GM18907 (cell line): ENCODE measurements around the gene PEX10.

Experiments used
- ATAC-seq: cut with Tn5 transposase; IDR thresholded peaks from one replicate; pipeline ENCODE4 v1.9.1; 2021; ENCODE audit warnings: mild to moderate bottlenecking, moderate library complexity; ENCODE audit not compliant: unreplicated experiment

PEX10 gene

DNA sequence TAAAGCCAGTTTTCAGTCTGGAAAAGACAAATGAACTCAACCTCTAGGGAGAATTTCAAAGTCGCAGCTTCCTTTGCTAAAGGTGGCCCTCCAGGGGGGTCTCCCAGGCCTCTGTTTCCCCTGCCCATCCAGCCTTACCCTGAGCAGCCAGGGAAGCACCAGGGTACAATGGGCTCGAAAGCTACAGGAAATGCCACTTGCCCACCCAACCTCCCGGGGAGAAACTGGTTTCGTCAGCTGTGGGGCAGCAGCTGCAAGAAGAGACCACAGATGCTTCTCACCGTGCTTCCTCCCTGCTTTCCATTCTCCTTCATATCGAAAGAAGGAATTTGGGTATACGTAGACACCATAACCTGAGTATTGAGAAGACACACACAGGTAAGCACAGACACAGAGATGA, 22.7 kb downstream of the PEX10 start:
- ATAC-seq: no peak

DNA sequence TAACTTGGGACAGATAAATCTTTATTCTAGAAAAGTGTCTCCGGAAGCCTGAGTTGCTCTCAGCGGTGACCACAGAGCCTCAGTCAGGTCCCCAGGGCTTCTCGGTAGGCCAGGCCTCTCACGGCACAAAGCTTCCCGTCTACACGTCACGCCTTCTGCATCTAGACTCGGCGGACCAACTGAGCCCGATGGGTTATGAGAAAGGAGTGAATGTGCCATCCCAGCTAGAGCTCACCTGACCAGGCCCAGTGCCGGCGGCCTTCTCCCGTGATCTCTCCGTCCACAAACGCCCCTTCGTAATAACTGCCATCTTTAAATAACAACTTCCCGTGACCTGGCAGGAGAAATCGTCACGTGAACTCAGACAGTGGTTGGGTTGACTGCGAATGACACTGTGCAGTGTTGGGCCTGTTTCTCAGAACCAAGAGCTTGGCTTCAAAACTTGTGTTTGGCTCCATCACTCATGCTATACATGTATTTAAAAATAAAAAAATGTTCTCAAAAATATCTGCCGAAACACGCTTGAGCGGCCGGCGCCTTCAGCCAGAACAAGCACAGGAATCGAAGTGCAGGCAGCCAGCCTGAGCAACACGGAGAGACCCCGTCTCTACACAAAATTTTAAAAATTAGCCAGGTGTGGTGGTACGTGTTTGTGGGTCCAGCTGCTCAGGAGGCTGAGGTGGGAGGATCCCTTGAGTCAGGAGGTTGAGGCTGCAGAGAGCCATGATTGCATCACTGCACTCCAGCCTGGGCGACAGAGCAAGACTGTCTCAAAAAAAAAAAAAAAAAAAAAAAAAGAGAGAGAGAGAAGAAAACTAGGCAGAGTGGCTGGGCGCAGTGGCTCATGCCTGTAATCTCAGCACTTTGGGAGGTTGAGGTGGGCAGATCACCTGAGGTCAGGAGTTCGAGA, 24.1 kb downstream of the PEX10 start:
- no peak for ATAC-seq

DNA sequence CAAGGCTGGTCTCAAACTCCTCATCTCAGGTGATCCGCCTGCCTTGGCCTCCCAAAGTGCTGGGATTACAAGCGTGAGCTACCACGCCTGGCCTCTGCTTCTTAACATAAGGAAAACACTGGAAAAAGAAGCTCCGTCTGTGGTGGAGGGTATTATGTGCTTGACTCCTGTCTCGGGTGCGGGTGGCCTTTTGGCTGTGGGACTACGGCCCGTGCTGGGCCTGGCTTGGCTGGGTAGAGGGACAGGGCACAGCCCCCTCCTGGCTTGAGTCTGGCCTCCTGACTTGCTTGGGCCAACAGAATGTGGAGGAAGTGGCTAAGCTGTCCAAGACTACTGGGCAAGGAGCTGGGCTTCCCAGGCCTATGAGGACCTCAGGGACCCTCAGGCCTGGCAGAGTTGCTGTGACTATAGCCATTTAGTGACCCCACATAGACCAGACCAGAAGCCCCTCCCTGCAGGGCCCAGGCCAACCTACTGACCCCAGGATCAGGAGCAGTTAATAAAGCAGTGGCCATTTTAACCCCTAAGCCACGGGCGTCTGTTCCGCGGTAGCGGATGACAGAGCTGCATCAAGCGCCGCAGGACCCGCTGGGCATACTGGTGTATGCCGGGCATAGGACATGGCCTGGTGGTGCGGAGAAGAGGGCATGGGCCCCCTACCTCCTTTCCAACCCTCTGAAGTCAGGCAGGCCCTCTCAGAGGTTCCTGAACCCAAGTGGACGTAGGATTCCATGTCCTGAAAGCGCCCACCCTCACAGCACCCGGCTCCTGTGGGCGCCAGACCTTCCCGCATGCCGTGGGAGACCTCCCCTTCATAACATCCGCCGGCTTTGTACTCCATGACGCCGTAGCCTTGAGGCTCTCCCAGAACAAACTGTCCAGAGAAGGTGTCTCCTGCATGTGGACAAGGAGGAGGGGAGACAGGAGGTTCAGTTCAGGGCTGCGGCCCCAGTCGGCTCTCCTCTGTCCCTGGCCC, 25.4 kb downstream of the PEX10 start:
- no peak for ATAC-seq

DNA sequence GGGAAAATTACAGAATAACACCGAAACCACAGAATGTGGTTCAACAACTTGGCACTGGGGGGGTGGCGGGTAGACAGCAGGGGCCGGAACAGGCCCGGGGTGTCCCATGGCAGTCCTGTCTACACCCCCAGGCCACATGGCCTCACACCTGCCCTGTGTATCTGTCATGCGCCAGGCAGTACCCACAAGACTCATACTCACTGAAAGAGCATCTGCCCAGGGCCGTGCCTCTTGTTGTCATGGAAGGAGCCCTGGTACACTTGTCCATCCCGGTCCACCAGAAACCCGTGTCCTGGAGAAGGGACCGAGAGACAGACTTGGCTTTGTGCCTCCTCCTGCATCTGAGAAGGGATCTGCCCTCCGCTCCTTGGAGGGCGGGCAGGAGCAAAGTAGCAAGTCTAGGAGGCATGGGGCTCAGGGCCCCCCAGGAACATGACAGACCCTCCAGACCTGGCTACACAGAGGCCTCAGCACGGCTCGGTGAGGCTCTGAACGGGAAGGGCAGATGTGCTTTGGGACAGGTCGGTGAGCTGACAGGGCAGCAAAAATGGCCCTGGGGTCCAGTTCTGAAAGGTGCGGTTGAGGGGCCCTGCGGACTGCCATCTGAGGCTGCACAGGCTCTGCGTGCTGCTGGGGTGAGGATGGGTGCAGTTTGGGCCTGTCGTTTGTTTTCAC, 26.6 kb downstream of the PEX10 start:
- no peak for ATAC-seq

DNA sequence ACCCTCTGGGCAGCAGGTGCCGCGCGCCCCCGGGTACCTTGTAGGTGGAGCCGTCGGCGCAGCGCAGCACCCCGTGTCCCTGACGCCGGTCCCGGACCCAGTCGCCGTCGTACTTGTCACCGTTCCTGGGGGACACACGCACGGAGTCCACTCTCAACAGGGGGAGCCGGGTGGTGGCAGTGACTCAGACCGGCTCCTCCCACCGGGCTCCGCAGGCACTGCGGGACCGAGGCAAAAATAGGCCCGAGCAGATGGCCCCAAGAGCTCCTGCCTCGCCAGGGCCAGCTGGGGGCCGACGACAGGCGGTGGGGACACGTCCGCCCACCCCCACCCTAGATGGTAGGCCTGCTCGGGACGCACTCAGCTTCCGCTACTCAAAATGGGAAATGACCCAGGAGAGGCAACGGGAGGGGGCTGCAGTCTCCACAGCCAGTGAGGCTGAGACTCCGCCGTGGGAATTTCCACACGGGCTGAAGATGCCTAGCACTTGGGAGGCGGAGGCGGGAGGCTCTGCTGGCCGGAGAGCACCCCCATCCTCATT, 27.4 kb downstream of the PEX10 start:
- no peak for ATAC-seq

DNA sequence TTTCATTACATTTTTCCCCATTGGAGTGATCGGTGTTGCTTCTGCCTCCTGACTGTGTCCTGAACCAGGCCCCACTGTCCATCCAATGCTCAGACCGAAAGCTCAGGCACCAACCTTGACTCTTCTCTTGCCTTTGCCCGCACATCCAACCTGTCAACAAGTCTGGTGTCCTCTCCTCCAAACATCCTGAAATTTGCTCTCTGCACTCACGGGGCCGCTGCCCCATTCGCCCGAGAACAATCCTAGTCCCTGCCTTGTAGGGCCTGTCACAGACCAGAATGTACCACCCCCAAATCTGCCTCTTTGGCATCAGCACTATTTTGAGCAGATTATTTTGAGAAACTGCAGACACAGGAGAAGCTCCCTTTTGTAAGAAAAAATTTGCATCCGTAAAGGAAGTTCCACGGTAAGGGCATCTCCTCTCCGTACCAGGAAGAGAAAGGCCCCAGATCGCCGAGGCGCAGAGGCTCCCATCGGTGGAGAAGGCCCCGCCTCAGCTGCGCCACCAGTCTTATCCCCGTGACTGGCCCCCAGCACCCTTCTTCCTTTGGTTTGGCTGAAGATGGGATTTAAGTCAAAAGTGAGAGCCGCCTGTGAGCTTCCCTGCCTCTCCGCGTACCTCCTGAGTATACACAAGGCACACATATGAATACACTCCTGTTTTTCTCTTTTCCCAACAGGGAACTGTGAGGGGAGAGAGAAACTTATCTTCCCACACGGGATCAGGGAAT, 28.1 kb downstream of the PEX10 start:
- ATAC-seq: no peak

DNA sequence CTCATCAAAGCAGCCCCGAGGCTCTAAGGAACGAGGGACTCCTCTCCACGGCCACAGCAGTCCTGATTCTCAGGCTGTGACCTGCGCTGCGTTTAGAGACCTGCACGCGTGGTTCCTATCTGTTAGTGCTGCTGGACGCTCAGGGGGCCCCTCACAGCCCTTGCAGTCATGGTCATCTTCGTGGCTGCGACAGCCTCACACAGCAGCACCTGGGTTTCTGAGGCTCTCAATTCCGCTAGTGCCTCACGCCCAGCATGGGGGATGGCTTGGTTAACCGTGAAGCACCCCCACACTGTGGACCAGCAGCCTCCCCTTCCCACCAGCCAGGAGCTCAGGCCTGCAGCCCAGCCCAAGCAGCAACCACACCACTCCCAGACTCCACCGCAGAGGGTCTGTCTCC, 28.8 kb downstream of the PEX10 start:
- ATAC-seq: no peak

DNA sequence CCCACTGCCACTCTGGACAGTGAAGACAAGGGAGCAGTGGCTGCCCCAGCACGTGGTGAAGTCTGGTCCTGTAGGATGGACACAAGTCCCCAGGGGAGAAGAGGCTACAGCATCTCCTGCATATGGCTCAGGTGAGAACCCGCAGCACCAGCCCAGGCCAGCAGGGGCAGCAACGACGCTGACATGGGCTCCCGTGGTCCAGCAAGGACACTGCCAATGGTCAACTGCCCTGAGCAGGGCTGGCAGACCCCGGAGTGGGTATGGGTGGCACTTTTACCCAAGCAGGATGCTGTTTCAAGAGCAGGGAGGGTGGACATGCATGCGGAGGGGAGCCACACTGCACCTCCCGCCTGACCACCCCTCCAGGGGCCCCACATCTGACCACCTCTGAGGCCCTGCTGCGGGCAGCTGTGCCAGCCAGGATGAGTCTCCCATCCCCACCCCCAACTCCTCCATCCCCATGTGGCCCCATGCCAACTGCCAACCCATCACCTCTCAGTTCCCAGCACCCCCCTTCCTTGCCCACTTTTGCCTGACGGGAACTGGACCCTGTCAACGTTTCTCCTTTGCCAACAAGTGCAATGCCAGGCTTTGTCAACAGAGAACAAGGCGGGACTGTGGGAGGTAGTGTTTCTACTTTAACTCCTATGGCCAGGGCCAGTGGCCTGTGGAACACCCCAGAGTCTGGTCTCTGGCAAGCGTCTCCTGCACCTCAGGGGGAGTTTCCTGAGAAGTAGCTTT, 29.6 kb downstream of the PEX10 start:
- no peak for ATAC-seq

DNA sequence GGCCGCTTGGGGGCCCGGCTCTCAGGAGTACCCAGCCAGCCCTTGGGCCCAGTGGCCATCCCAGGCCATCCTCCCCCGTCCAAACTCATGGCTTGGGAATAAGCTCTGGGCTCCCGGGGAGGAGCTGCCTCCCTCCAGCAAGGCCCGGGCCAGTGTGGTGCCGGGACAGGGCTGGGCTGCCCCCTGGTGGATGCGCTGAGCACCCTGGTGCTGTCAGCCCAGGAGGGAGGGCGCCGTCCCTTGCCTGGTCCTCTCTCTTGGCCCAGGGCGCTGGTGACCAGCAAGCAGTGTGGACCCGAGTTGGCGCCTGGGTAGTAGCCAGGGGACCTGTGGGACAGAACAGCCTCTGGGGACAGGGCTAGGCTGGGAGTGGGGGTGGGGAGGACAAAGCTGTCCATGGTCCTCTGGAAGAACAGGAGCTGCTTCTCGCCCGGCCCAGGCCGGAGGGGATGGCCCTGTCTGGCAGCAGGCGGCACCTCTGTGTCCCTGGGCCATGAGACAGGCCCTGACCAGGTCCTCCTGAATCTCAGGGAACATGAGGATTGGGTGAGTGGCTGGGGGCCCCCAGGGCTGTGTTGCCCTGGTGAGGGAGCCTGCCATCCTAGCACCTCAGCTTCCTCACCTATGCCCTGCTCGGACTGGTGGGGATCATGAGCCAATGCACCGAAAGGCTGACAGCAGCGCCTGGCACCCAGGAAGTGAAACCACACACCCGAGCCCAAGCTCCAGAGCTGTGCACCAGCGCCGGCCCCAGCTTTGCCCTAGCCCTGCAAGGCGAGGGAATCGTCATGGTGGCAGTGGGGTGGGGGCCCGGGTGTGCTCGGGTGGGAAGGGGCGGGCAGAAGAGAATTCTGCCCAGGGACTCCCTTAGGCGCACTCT, 30.4 kb downstream of the PEX10 start:
- peak; percentile 54 for ATAC-seq

DNA sequence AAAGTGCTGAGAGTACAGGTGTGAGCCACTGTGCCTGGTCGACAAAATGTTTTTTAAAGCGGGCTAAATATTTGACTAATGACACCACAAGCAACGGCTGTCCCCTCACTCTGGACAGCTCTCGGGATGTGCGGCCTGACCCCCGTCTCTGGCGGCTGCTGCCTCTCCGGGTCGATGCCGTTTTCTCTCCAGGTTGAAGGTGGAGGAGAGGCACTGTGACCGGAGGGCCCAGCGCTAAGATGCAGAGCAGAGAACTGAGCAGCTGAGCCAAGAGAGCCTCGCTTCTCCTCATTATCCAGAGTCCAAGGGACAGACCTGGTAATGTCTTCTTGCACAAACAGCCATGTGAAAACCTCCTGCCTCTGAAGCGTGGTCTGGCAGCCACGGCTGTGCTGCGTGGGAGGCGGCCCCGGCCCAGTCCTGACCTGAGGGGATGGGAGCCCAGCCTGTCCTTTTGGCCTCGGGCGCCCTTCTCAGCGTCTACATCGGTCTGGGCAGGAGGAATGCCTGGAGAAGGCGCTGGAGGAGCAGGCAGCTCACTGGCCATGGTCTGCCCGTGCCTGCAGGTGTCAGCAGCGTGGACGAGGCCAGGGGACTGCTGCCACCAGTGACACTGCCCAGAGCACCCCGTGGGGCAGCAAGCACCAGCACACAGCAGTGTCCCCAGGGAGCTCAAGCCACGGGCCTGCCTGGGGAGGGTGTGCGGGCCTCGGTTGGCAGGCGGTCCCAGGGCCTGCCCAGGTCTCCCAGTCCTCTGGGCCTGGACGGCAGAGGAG, 31.4 kb downstream of the PEX10 start:
- no peak for ATAC-seq

DNA sequence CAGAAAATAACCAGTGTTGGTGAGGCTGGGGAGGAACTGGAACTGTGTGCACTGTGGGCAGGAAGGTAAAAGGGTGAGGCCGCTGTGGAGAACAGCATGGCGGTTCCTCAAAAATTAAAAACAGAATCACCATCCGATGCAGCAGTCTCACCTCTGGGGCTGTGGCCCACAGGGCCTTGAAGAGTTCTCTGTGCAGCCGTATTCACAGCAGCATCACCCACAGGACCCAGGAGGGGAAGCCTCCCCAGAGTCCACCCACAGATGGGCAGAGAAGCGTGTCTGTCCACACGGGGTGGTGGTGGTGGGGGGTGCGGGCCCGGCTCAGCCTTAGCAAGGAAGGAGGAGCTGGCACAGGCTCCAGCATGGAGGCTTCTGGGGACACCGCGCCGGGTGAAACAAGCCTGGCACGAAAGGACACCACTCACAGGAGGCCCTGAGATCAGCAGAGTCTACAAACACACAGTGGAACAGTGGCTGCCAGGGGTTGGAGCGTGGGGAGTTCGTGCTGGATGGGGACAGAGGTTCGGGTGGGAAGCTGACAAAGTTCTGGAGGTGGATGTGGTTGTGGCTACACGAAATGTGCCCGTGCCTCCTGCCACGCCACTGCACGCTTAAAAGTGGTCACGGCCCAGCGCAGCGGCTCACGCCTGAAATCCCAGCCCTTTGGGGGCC, 32.5 kb downstream of the PEX10 start:
- ATAC-seq: no peak

DNA sequence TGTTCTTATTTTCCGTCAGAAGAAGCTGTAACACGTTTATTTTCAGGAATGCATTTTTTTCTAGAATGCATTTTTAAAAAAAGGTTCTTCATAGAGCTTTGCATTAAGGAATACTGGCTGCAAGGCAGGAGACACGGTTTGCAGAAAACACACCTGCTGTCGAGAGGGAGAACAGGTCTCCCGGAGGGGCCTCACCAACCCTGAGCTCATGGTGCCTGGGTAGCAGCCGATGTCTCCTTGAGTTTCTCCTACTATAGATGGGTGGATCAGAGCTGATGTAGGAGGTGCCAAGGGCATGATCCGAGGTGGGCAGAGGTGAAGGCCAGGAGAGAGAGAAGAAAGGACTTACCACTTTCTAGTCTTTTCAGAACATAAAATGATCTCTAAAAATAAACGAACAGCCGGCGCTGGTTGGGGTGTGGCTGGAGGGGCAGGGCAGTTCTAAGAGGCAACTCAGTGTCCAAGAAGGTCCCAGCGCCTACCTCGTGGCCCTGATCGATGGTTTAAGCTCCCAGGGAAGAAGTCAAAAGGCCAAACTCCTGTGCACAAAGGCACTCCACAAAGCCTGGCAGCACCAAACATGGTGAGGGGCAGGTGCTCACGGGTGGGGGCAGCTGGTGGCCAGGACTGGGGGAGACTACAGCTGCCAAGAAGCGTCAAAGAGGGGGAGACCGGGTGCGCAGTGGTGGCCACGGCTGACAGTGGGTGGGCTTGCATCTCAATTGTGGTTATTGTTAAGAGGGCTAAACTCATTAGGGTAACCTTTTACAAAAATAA, 33.2 kb downstream of the PEX10 start:
- ATAC-seq: no peak

DNA sequence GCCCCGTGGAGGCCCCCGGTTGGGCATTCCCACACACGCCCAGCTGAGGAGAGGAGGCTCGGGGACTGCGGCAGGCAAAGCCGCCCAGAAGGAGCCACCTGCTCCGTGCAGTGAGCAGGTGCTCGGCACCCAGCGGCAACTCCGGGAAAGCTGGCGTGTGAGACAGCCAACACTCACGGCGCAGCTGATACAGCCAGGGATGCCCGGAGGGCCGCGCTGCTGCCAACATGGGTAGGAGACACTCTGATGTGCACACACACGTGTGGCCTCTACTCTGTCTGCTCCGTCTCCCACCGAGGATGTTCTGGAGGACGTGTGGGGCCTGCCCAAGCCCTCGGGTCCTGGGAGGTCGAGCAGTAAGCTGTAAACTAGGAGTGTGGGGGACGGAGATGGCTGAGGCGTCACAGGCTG, 33.9 kb downstream of the PEX10 start:
- ATAC-seq: no peak

DNA sequence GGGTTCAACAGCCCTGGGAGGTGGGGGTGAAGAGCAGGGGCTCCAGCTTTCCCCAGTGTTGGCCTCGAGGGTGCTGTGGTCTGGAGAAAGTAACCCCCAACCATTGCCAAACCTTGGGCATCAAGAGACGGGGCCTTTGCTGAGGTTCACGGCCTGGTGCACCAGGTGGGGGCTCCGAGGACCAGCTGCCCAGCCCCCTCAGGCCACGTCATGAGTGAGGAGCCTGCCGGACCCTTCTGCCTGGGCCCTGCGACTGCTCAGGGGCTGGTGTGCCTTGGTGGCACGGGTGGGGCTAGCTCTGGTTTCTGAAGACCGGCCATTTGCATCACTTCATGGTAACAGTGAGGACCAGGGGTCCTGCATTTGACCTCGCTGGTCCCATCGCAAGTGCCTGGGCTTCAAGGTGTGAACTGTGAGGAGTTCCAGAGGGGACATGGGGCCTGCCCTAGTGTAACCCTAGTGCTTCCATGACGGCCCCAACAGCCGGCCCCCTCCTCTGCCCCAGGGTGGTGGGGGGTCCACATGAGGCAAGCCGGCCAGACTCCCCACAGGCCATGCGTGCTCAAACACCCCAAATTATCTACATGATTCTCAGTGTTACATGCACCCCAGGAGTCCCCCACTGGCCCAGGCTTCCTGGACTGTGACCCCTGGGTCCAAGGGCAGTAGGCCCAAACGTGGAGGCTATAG, 34.5 kb downstream of the PEX10 start:
- no peak for ATAC-seq

DNA sequence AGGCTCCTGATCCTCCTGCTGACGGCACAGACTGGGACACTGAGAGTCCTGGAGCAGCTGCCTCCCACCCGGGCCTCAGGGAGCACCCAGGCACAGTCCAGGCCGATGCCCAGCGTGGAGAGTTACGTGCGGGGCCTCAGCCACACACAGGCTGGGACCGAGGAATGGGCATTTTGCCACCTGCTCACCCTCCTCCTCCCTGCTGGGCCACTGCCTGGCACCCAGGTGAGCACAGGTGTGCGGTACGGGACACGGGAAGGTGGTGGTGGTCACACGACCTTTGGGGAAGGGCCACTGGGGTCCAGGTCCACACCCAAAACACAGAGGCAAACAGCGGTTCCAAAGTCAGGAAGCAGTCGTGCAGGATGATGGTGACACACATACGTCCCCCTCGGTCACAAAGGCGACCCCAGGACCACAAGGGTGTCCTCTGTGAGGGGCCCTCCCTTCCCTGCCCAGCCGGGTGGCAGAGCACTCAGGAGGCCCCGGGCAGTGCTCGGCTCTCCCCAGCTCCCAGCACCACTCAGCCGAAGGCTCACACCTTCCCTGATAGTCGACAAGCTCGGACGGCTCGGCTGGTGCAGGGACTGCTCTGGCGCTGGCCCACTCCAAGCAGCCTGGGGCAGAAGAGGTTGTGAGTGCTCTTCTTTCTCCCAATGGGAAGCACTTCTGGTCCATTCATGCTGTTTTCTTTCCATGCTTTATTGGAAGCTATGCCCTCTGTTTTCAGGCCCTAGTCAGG, 35.3 kb downstream of the PEX10 start:
- ATAC-seq: no peak
